Fibroblast of mammary gland (primary cell): ENCODE measurements around the gene C16orf86.

Source experiments
- DNase-seq: peaks from one replicate; pipeline ENCODE4 v3.0.0-alpha.2; 2010; ENCODE audit warnings: low read depth
- H3K4me3 ChIP-seq: 2 replicates; pipeline ENCODE4 v1.5.1; 2011; ENCODE audit warnings: low read depth, mild to moderate bottlenecking, low read length, moderate library complexity; ENCODE audit not compliant: control insufficient read depth
- TF ChIP-seq, protein P1 (sequence below): conservative IDR thresholded peaks from 2 replicates; pipeline ENCODE4 v1.5.1; 2011; ENCODE audit warnings: low read depth, low read length, inconsistent platforms; ENCODE audit not compliant: control insufficient read depth, insufficient read depth

The C16orf86 gene

DNA sequence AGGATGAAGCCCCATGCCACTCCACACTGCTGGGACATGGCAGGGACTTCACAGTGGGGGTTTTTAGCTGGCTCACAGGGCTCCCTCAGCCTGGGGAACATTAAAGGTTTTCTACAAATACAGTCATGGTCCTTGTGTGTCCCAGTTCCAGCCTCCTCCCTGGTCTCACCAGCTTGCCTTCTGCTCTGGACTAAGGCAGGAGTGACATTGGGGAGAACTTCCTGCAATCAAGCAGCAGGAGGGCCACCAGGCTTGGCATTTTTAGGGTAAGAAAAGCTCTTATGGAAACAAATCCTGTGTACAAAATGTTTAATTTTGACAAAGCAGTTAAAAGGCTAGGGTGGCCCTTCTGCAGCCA lies 4.0 kb upstream of the C16orf86 start:
- H3K4me3 ChIP-seq, result no peak overlapping the region
- no peak for DNase-seq
- TF ChIP-seq, protein P1, sequence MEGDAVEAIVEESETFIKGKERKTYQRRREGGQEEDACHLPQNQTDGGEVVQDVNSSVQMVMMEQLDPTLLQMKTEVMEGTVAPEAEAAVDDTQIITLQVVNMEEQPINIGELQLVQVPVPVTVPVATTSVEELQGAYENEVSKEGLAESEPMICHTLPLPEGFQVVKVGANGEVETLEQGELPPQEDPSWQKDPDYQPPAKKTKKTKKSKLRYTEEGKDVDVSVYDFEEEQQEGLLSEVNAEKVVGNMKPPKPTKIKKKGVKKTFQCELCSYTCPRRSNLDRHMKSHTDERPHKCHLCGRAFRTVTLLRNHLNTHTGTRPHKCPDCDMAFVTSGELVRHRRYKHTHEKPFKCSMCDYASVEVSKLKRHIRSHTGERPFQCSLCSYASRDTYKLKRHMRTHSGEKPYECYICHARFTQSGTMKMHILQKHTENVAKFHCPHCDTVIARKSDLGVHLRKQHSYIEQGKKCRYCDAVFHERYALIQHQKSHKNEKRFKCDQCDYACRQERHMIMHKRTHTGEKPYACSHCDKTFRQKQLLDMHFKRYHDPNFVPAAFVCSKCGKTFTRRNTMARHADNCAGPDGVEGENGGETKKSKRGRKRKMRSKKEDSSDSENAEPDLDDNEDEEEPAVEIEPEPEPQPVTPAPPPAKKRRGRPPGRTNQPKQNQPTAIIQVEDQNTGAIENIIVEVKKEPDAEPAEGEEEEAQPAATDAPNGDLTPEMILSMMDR, result no peak

GRCh38 chr16:67663151-67663876 lies 3.3 kb upstream of the C16orf86 start:
- DNase-seq, result no peak
- TF ChIP-seq, protein P1, result peak; percentile 21

GRCh38 chr16:67663877-67664222 lies 2.8 kb upstream of the C16orf86 start:
- no peak overlapping the region for H3K4me3 ChIP-seq
- TF ChIP-seq, protein P1, result no peak
- no peak for DNase-seq

More at GRCh38 chr16:67663151-67663876, 3.3 kb upstream of the C16orf86 start:
- H3K4me3 ChIP-seq, result no peak overlapping the region

DNA sequence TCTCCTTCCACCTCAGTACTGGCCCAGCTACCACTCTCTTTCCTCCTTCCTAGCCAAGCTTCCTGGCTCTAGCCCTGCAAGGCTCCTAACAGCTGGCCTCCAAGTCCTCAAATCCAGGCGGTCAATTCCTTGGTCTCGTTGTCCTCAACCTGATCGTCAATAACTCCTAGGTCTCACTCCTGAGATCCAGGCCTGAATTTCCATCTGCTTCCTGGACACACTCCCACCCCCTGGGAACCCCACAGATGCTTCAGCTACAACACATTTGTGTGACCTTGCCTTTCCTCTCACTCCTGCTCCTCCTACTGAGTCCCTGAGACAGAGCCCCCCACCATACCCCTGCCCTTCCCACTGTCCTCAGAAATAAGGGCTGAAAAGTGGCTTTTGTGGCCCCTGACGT lies 2.4 kb upstream of the C16orf86 start:
- TF ChIP-seq, protein P1, result no peak
- H3K4me3 ChIP-seq, result no peak overlapping the region
- no peak for DNase-seq

GRCh38 chr16:67664871-67665270 lies 1.7 kb upstream of the C16orf86 start:
- no peak overlapping the region for H3K4me3 ChIP-seq
- TF ChIP-seq, protein P1, result no peak
- DNase-seq, result no peak

GRCh38 chr16:67665598-67665997 lies 1.0 kb upstream of the C16orf86 start:
- peak overlapping the region; percentile 57 for H3K4me3 ChIP-seq
- TF ChIP-seq, protein P1, result no peak
- no peak for DNase-seq
